SK-N-SH (cell line): ENCODE measurements around the gene FAM50B. TPM values are rescaled to one million over a fixed set of nuclear protein-coding genes. Genes with fewer than 3 reads are reported as not detected.

ENCODE experiments used
- CTCF ChIA-PET: fragments of 300-600, 350-600 bp; formaldehyde crosslinking; extraction: SDS; loops from one replicate; lab custom pipeline; 2021; lab: Yijun Ruan, JAX
- POLR2A ChIA-PET: fragments of 350-600 bp; sonication (Branson Sonifier 250); formaldehyde crosslinking; extraction: SDS; loops from one replicate; lab custom pipeline; 2020; ENCODE audit warnings: antibody characterized with exemption, inconsistent platforms; lab: Yijun Ruan, JAX
- DNase-seq: peaks from one replicate; pipeline ENCODE4 v3.0.0; 2012
- H2AFZ ChIP-seq: fragments of 200-600 bp; sonication (generic); 2 replicates; pipeline ENCODE4 v1.8.1; 2016; ENCODE audit warnings: antibody characterized with exemption, mild to moderate bottlenecking, low read depth
- H3F3A ChIP-seq: fragments of 200-600 bp; sonication (generic); replicated peaks from 2 replicates; pipeline ENCODE3; 2016; ENCODE audit warnings: antibody characterized with exemption, mild to moderate bottlenecking; ENCODE audit not compliant: insufficient read depth
- H3K27ac ChIP-seq, 2 experiments: fragments of 200-500 bp in 1 of 2; fragments of 200-600 bp in 1 of 2; sonication (Bioruptor generic) in 1 of 2; sonication (generic), shearing (Covaris generic) in 1 of 2; 2 replicates each; pipeline versions ENCODE4 v1.5.1 to v1.6.1; 2014 to 2016; ENCODE audit warnings: low read depth in 2 of 2, inconsistent platforms in 1 of 2, low read length in 1 of 2, mild to moderate bottlenecking in 1 of 2, mixed read lengths in 1 of 2
- H3K27me3 ChIP-seq: fragments of 200-600 bp; sonication (generic), shearing (Covaris generic); 2 replicates; pipeline ENCODE4 v1.6.1; 2016; ENCODE audit warnings: mixed run types; ENCODE audit not compliant: insufficient read depth
- H3K36me3 ChIP-seq, 2 experiments: fragments of 200-500 bp in 1 of 2; fragments of 200-600 bp in 1 of 2; sonication (Bioruptor generic) in 1 of 2; sonication (generic) in 1 of 2; replicated peaks in 1 of 2; 2 replicates each; pipeline versions ENCODE3 to v1.5.1; 2014 to 2016; ENCODE audit warnings: low read length in 1 of 2, mild to moderate bottlenecking in 1 of 2; ENCODE audit not compliant: insufficient read depth in 2 of 2, control insufficient read depth in 1 of 2
- H3K4me1 ChIP-seq, 2 experiments: fragments of 200-500 bp in 1 of 2; fragments of 200-600 bp in 1 of 2; sonication (Bioruptor generic) in 1 of 2; sonication (generic), shearing (Covaris generic) in 1 of 2; 2 replicates each; pipeline versions ENCODE4 v1.5.1 to v1.6.1; 2014 to 2016; ENCODE audit warnings: low read depth in 1 of 2, low read length in 1 of 2, mixed run types in 1 of 2; ENCODE audit not compliant: insufficient read depth in 2 of 2, control insufficient read depth in 1 of 2
- H3K4me2 ChIP-seq: fragments of 200-600 bp; sonication (generic), shearing (Covaris generic); 2 replicates; pipeline ENCODE4 v1.6.1; 2017; ENCODE audit warnings: mixed run types
- H3K4me3 ChIP-seq, 2 experiments: fragments of 200-500 bp in 1 of 2; fragments of 200-600 bp in 1 of 2; sonication (Bioruptor generic) in 1 of 2; sonication (generic), shearing (Covaris generic) in 1 of 2; 2 replicates each; pipeline versions ENCODE4 v1.5.1 to v1.8.1; 2014 to 2016; ENCODE audit warnings: low read depth in 2 of 2, inconsistent platforms in 1 of 2, low read length in 1 of 2, mild to moderate bottlenecking in 1 of 2, mixed read lengths in 1 of 2, moderate library complexity in 1 of 2
- H3K79me2 ChIP-seq: fragments of 200-600 bp; sonication (generic); 2 replicates; pipeline ENCODE4 v1.8.1; 2017; ENCODE audit warnings: mild to moderate bottlenecking; ENCODE audit not compliant: insufficient read depth
- H3K9ac ChIP-seq: fragments of 200-600 bp; sonication (generic); 2 replicates; pipeline ENCODE4 v1.6.1; 2017; ENCODE audit warnings: mixed run types
- H3K9me2 ChIP-seq: fragments of 200-600 bp; sonication (generic); 2 replicates; pipeline ENCODE4 v1.6.1; 2017; ENCODE audit warnings: mixed run types
- H3K9me3 ChIP-seq: fragments of 200-600 bp; sonication (generic); 2 replicates; pipeline ENCODE4 v1.6.1; 2017; ENCODE audit warnings: mixed run types, mild to moderate bottlenecking, moderate library complexity
- H4K20me1 ChIP-seq: fragments of 200-600 bp; sonication (generic); 2 replicates; pipeline ENCODE4 v1.6.1; 2017; ENCODE audit warnings: mild to moderate bottlenecking, mixed run types; ENCODE audit not compliant: insufficient read depth
- CHD2 ChIP-seq: fragments of 150-350 bp; IDR thresholded peaks from 2 replicates; pipeline ENCODE4 v1.6.1; 2018; ENCODE audit warnings: low read length; ENCODE audit not compliant: partially characterized antibody
- ELF1 ChIP-seq: IDR thresholded peaks from 2 replicates; pipeline ENCODE4 v1.4.0; 2012
- FOXJ3 ChIP-seq: sonication (generic); formaldehyde crosslinking; IDR thresholded peaks from 2 replicates; pipeline ENCODE4 v1.5.1; 2020; ENCODE audit warnings: mild to moderate bottlenecking, missing genetic modification reagents
- GABPA ChIP-seq: IDR thresholded peaks from 2 replicates; pipeline ENCODE4 v1.4.0; 2012; ENCODE audit warnings: low read depth, mild to moderate bottlenecking
- IRF3 ChIP-seq: fragments of 150-350 bp; IDR thresholded peaks from 2 replicates; pipeline ENCODE4 v1.6.1; 2016; ENCODE audit warnings: mild to moderate bottlenecking, low read depth, low read length
- MXI1 ChIP-seq: IDR thresholded peaks from 2 replicates; pipeline ENCODE4 v1.6.1; 2012; ENCODE audit warnings: mild to moderate bottlenecking, low read depth, low read length, improper control_type of control experiment
- NFIC ChIP-seq: IDR thresholded peaks from 2 replicates; pipeline ENCODE4 v1.4.0; 2012; ENCODE audit warnings: borderline replicate concordance
- NRF1 ChIP-seq: IDR thresholded peaks from 2 replicates; pipeline ENCODE4 v1.6.1; 2012; ENCODE audit warnings: low read depth, mild to moderate bottlenecking, low read length
- POLR2AphosphoS5 ChIP-seq: IDR thresholded peaks from 2 replicates; pipeline ENCODE4 v1.6.1; 2012; ENCODE audit warnings: low read depth, low read length
- RAD21 ChIP-seq: IDR thresholded peaks from 2 replicates; pipeline ENCODE4 v1.6.1; 2012; ENCODE audit warnings: mild to moderate bottlenecking, low read length
- RCOR1 ChIP-seq: fragments of 150-350 bp; IDR thresholded peaks from 2 replicates; pipeline ENCODE4 v1.6.1; 2017; ENCODE audit warnings: antibody characterized with exemption, low read length
- REST ChIP-seq: IDR thresholded peaks from 2 replicates; pipeline ENCODE4 v1.6.1; 2012; ENCODE audit warnings: mild to moderate bottlenecking, low read depth, low read length, moderate library complexity
- RFX5 ChIP-seq: IDR thresholded peaks from 2 replicates; pipeline ENCODE4 v1.6.1; 2012; ENCODE audit warnings: mild to moderate bottlenecking, improper control_type of control experiment, low read length
- RXRA ChIP-seq: IDR thresholded peaks from 2 replicates; pipeline ENCODE4 v1.4.0; 2012; ENCODE audit warnings: low read depth, mild to moderate bottlenecking, borderline replicate concordance
- TAF1 ChIP-seq: IDR thresholded peaks from 2 replicates; pipeline ENCODE4 v1.6.1; 2012; ENCODE audit warnings: low read depth, mild to moderate bottlenecking, low read length, moderate library complexity, borderline replicate concordance
- TCF12 ChIP-seq: IDR thresholded peaks from 2 replicates; pipeline ENCODE4 v1.4.0; 2012
- TEAD4 ChIP-seq: IDR thresholded peaks from 2 replicates; pipeline ENCODE4 v1.4.0; 2012; ENCODE audit warnings: mild to moderate bottlenecking, borderline replicate concordance; ENCODE audit not compliant: insufficient read depth
- YY1 ChIP-seq: IDR thresholded peaks from 2 replicates; pipeline ENCODE4 v1.4.0; 2012; ENCODE audit warnings: low read depth, mild to moderate bottlenecking
- WGBS: methylation state at CpG from one replicate; pipeline ENCODE4 v1.1.6; 2017; ENCODE audit warnings: low lambda C conversion rate; 5-methylcytosine and 5-hydroxymethylcytosine counted together
- polyA plus RNA-seq, 3 experiments: library from polyadenylated mRNA; depleted of rRNA; stranded (reverse); fragments of >200 nt; gene quantifications; 2 replicates each; pipeline ENCODE4 v1.2.3, GENCODE V29; 2012

FAM50B gene
- polyA plus RNA-seq, 1 of the 3 experiments (the other 2 are of a cell fraction), result 13.8 TPM

- CTCF ChIA-PET, result interaction anchor here (0.9 to 2.9 kb wide), 3 partner anchors 16 to 122 kb away, joined by 4 to 12 read pairs (median 6); partner anchors contain the start of gene FAM50B
- H3K9me2 ChIP-seq, result no peaks in the 10 kb centered on the region
- TF ChIP-seq NRF1 (no peak), TEAD4 (no peak), RFX5 (no peak), GABPA (no peak), FOXJ3 (CRISPR knock-in tag) (no peak), MXI1 (no peak), RXRA (no peak), YY1 (no peak), NFIC (no peak), TCF12 (no peak), RAD21 (no peak), REST (no peak), ELF1 (no peak), CHD2 (no peak), IRF3 (no peak), TAF1 (no peak), POLR2AphosphoS5 (no peak), RCOR1 (no peak)
- H2AFZ ChIP-seq, result no peak overlapping the region
- no peak overlapping the region for H3K4me3 ChIP-seq
- H3K27ac ChIP-seq, result no peak overlapping the region
- no peak overlapping the region for H3K9ac ChIP-seq
- H3F3A ChIP-seq, result peaks cover 2% of the 10 kb centered on the region
- no peak for DNase-seq
- no peaks in the 10 kb centered on the region for H3K36me3 ChIP-seq
- H3K79me2 ChIP-seq, result no peaks in the 10 kb centered on the region
- H4K20me1 ChIP-seq, result no peaks in the 10 kb centered on the region
- no peak overlapping the region for H3K4me2 ChIP-seq
- 57% methylated on average over 3 of the region's 3 CpGs for WGBS
- no peaks in the 10 kb centered on the region for H3K4me1 ChIP-seq
- no peaks in the 10 kb centered on the region for H3K9me3 ChIP-seq
- POLR2A ChIA-PET, result no interaction called here
- no peaks in the 10 kb centered on the region for H3K27me3 ChIP-seq
These were observed 16.3 kb downstream of the FAM50B start for GRCh38 chr6:3865463-3865862.
